Activated B cell treated with CpG ODN at 0.5 μM for 24 hours (primary cell): Measurements from ENCODE around the gene PNRC2. TPM values are rescaled to one million over a fixed set of nuclear protein-coding genes. Genes with fewer than 3 reads are reported as not detected.

Experiments
- ATAC-seq: fragments of 200-7000 bp; cut with Tn5 transposase; one replicate; pipeline ENCODE4 v1.10.0; 2021; ENCODE audit warnings: low read depth, mild to moderate bottlenecking, moderate library complexity
- CTCF ChIA-PET: fragments of 350-600 bp; sonication (Branson Sonifier 250); formaldehyde crosslinking; loops from one replicate; lab custom pipeline; 2021; ENCODE audit warnings: antibody characterized with exemption; lab: Charles Lee
- POLR2A ChIA-PET: fragments of 350-600 bp; sonication (Branson Sonifier 250); formaldehyde crosslinking; loops from one replicate; lab custom pipeline; 2021; ENCODE audit warnings: antibody characterized with exemption; lab: Charles Lee
- DNase-seq: peaks from one replicate; pipeline ENCODE4 v3.0.0; 2022
- H3K27ac Mint-ChIP-seq: one replicate; pipeline ENCODE4 v1.8.0; 2020; ENCODE audit warnings: mixed read lengths
- H3K27me3 Mint-ChIP-seq: one replicate; pipeline ENCODE4 v1.8.0; 2021; ENCODE audit warnings: mixed read lengths
- H3K36me3 Mint-ChIP-seq: one replicate; pipeline ENCODE4 v1.8.0; 2021; ENCODE audit warnings: low read depth, mixed read lengths
- H3K4me1 Mint-ChIP-seq: one replicate; pipeline ENCODE4 v1.8.0; 2021; ENCODE audit warnings: mixed read lengths
- H3K4me3 Mint-ChIP-seq: one replicate; pipeline ENCODE4 v1.8.0; 2020; ENCODE audit warnings: mild to moderate bottlenecking, mixed read lengths
- H3K9me3 Mint-ChIP-seq: one replicate; pipeline ENCODE4 v1.8.0; 2020; ENCODE audit warnings: mixed read lengths
- intact Hi-C: fragments of 100-400 bp; cut with micrococcal nuclease; formaldehyde crosslinking; loops from one replicate; pipeline ENCODE4 v1.15.1; 2024
- total RNA-seq: library from RNA; stranded (reverse); gene quantifications from 2 replicates; pipeline ENCODE4 v1.2.3, GENCODE V29; 2022
- TF ChIP-seq, protein P1 (sequence below): fragments of 200-600 bp; IDR thresholded peaks from one replicate; pipeline ENCODE4 v1.8.0; 2022; ENCODE audit warnings: antibody characterized with exemption, mild to moderate bottlenecking

Gene PNRC2
- total RNA-seq, 1 donor from 2014 or later: 184 TPM

- ChIA-PET CTCF (no interaction called here), POLR2A (interaction anchor here (0.6 to 2.4 kb wide), 3 partner anchors 13 to 21 kb away, joined by 3 to 9 read pairs (median 3); partner anchors contain the start of gene PNRC2)
- peak overlapping the region; percentile 96 for H3K4me3 Mint-ChIP-seq
- peaks cover 69% of the 10 kb centered on the region for H3K4me1 Mint-ChIP-seq
- TF ChIP-seq, protein P1, sequence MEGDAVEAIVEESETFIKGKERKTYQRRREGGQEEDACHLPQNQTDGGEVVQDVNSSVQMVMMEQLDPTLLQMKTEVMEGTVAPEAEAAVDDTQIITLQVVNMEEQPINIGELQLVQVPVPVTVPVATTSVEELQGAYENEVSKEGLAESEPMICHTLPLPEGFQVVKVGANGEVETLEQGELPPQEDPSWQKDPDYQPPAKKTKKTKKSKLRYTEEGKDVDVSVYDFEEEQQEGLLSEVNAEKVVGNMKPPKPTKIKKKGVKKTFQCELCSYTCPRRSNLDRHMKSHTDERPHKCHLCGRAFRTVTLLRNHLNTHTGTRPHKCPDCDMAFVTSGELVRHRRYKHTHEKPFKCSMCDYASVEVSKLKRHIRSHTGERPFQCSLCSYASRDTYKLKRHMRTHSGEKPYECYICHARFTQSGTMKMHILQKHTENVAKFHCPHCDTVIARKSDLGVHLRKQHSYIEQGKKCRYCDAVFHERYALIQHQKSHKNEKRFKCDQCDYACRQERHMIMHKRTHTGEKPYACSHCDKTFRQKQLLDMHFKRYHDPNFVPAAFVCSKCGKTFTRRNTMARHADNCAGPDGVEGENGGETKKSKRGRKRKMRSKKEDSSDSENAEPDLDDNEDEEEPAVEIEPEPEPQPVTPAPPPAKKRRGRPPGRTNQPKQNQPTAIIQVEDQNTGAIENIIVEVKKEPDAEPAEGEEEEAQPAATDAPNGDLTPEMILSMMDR: no peak
- peaks cover 55% of the 10 kb centered on the region for H3K36me3 Mint-ChIP-seq
- no peaks in the 10 kb centered on the region for H3K27me3 Mint-ChIP-seq
- H3K9me3 Mint-ChIP-seq: no peaks in the 10 kb centered on the region
- H3K27ac Mint-ChIP-seq: peak overlapping the region; percentile 57
- intact Hi-C loops: no loop called here
- no peak for DNase-seq
- no peak for ATAC-seq
These were observed 18.2 kb downstream of the PNRC2 start for GRCh38 chr1:23977854-23978191.

- DNase-seq (no peak), ATAC-seq (no peak)
- intact Hi-C loops: no loop called here
- peaks cover 66% of the 10 kb centered on the region for H3K4me1 Mint-ChIP-seq
- ChIA-PET POLR2A (interaction anchor here (0.7 to 4.7 kb wide), 5 partner anchors 14 to 1254 kb away, joined by 4 to 73 read pairs (median 16); partner anchors contain the start of gene PNRC2), CTCF (no interaction called here)
- H3K36me3 Mint-ChIP-seq: peaks cover 46% of the 10 kb centered on the region
- no peaks in the 10 kb centered on the region for H3K27me3 Mint-ChIP-seq
- TF ChIP-seq, protein P1: no peak
- peak overlapping the region; percentile 96 for H3K4me3 Mint-ChIP-seq
- H3K27ac Mint-ChIP-seq: peak overlapping the region; percentile 91
- H3K9me3 Mint-ChIP-seq: no peaks in the 10 kb centered on the region
These were observed 19.2 kb downstream of the PNRC2 start for GRCh38 chr1:23978805-23979204.

DNA sequence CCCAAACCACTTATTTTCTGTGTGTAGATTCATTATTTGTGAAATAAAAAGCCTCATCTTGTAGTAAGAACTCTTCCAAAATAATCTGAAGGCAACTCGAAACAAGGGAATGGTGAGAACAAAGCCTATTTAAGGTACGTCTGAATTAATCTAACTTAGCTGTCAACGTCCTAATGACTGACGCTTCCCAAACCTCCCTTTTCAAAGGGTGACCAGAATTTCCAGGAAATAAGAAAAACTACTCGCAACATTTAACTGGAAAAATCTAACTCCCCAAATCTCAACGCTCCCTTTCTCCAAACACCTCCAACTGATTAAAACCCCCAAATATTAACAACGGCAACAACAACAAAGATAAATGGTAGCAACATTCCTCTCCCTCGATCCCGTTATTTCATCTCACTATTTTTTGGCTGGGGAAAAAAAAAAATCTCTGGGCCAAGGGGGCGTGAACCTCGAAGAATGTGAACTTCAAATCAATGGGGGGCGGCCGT is 19.8 kb downstream of the PNRC2 start:
- Mint-ChIP-seq H3K4me1 (peaks cover 59% of the 10 kb centered on the region), H3K36me3 (peaks cover 39% of the 10 kb centered on the region), H3K27me3 (no peaks in the 10 kb centered on the region), H3K27ac (peak overlapping the region; percentile 91), H3K4me3 (peak overlapping the region; percentile 96), H3K9me3 (no peaks in the 10 kb centered on the region)
- TF ChIP-seq, protein P1: no peak
- DNase-seq: no peak
- intact Hi-C loops: no loop called here
- ATAC-seq: no peak
- ChIA-PET CTCF (no interaction called here), POLR2A (interaction anchor here (0.6 to 4.7 kb wide), 15 partner anchors 11 to 1253 kb away, joined by 3 to 73 read pairs (median 5); partner anchors contain the start of genes CNR2, LYPLA2, PNRC2 and RPL11)

GRCh38 chr1:23979881-23980727 is 20.5 kb downstream of the PNRC2 start, which contains the start of gene SRSF10:
SRSF10 (minus strand) TSS chr1:23980327; CDS start chr1:23980255, 72 bp downstream.
- TF ChIP-seq, protein P1: no peak
- CTCF ChIA-PET: interaction anchor here (0.6 to 1.6 kb wide), 2 partner anchors 15 to 16 kb away, joined by 3 read pairs; no protein-coding TSS in a partner anchor
- intact Hi-C loops: loop anchor here (1.0 to 10.0 kb wide), 5 partner anchors 21 to 215 kb away; partner anchors contain the start of genes GALE and PNRC2
- DNase-seq (peak; percentile 92), ATAC-seq (peak; percentile 96)
- Mint-ChIP-seq H3K4me1 (peaks cover 54% of the 10 kb centered on the region), H3K9me3 (no peaks in the 10 kb centered on the region), H3K27me3 (no peaks in the 10 kb centered on the region), H3K4me3 (peak within 1 kb of the TSS; percentile 96), H3K36me3 (peaks cover 33% of the 10 kb centered on the region), H3K27ac (peak within 1 kb of the TSS; percentile 95)
- POLR2A ChIA-PET: interaction anchor here (0.6 to 4.7 kb wide), 25 partner anchors 9 to 1253 kb away, joined by 3 to 73 read pairs (median 5); partner anchors contain the start of genes CNR2, HMGCL, IFNLR1 and LYPLA2
